IPS-NIHi11 (cell line): ENCODE results near the gene AK6.
A peak's percentile ranks its signal among the peaks of the same experiment; 100 is the strongest.
"Not testable (repeated sequence)": the region's sequence is repeated elsewhere in the genome, so short reads cannot be mapped to it uniquely, and the experiment has no call there.

Source experiments
- DNase-seq: peaks from one replicate; pipeline ENCODE4 v3.0.0; 2012; ENCODE audit warnings: mixed read lengths, low spot score

Gene AK6

DNA sequence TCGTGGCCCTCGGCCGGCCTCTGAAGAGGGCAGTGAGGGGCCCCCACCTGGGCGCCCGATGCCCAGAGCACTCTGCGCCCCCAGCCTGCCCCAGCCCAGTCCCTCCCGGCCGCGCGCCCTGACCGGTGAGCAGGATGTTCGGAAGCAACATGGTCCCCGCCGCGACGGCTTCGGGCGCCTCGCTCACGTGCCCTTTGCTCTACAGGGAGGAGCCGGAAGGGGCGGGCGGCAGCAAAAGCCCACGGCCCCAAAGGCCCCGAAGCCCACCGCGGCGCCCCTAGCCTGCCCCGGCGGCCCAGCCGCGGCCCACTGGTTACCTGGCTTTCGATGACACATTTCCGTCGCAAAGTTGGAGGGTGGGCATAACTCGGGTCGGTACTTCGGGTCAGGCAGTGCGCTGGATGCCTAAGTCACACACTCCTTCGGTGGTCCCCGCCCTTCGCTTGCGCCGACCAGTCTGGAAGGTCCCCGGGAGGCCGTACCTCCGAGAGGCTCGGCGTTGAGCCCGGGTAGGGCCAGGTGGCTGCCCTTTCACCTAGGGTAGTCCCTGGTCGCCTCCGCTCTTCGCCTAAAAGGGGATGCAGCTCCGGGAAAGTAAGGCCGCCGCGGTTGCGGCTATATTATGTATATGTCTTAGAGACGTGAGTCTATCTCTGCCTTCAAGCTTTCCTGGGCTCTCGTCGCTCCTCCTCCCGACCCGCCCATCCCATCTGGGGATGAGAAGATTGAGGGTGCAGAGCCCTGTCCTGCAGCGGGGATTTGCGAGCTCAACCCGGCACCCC lies at the start of gene AK6, which contains the start of the genes RAD17 and TAF9:
Gene AK6 (minus strand): TSS at position 181 of the 782 bp plus-strand sequence. CDS start 30 bp downstream, at position 151.
Gene RAD17 (plus strand): TSS at position 479 of the 782 bp plus-strand sequence. CDS start 2,391 bp downstream, outside the sequence.
Gene TAF9 (minus strand): TSS at position 181 of the 782 bp plus-strand sequence. CDS start 3,783 bp downstream, outside the sequence.
- peak; percentile 92 for DNase-seq

DNA sequence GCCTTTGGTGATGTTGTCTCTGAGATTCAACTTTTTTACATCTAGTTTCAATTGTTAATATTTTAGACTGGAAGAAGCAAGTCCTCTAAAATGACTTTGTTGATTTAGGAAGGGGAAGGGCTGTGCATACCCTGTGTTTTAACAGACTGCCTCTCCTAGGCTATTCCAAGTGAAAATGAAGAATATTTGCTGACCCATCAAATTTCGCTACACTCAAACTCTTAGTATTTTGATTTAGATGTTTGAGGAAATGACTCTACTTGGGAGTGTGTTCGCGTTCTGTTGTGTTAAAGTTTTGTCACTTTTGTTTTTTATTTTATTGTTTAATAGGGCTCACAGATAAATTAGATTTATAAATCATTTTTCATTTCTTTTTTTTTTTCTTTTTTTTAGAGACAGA lies 49.2 kb upstream of the AK6 start:
- no peak for DNase-seq

GRCh38 chr5:69416699-69417098 lies 47.4 kb upstream of the AK6 start:
- DNase-seq = no peak

DNA sequence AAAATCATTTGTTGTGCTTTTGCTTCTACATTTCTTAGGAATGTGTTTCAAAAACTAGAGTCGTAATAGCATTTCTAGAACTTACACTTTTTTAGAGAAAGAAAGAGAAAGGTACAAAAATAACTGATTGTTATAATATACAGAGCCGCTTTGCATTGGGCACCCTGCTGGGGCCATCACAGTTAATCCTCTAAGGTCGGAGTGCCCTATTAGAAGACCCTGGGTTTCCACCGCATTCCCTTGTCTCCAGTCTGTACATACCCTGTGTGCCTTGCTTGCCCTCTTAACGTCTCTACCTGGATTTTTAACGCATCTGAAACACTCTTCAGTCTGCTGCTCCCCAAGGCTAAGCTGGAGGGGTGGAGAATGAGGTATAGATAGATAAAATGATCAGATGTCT lies 46.9 kb upstream of the AK6 start:
- DNase-seq = peak; percentile 25

DNA sequence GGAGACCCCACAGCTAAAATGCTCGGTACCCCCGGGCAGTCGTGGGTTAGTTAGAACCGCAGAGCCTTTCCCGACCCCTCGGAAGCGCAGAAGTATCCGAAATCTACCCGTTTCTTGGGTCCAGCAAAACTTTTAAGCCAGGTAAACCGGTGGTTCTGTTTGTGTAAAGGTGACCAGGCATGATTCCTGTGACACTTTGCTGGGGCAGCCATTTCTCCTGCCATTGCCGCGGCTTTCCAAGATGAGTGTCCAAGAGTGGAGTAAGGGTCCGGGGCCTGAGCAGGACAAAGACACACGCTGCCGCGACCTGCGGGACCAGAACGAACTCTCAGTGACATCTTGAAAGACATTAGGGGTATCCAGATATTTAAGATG lies 46.3 kb upstream of the AK6 start:
- DNase-seq = peak; percentile 54

DNA sequence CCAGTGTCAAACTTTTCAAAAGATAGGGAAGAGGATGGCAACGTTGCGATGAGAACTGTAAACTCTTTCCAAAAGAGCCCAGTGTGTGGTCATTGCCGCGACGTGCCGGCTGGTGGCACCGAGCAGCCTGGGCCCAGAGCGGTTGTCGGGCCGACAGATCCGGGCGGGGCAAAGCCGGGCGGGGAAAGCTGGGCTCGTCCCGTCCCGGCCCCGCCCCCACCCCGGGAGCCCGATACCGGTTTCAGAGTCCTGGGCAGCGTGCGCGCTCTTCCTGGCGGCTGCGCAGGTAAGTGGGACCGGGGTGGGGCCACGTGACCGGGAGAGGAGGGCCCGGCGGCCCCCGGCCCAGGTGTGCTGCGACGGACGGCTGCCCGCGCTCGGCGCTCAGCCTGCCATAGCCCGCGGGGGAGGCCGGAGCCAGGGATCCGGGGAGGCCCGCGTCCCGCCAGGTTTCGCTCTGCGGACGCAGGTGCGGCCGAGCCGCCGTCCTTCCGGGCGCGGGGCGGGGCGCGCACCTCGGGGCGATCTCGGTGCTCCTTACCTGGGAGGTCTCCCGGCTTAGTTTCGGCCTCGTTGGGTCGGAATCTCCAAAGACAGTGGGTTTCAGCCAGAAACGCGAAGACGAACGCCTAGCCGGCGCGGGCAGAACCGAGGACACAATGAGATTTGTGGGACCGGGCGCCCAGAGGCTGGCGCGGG lies 45.7 kb upstream of the AK6 start, which contains the start of gene MARVELD2:
Gene MARVELD2 (plus strand): TSS at position 232 of the 699 bp plus-strand sequence. CDS start 4,270 bp downstream, outside the sequence.
- DNase-seq = peak; percentile 95

- no peak for DNase-seq
Observed at GRCh38 chr5:69404659-69405330, 35.5 kb upstream of the AK6 start.

DNA sequence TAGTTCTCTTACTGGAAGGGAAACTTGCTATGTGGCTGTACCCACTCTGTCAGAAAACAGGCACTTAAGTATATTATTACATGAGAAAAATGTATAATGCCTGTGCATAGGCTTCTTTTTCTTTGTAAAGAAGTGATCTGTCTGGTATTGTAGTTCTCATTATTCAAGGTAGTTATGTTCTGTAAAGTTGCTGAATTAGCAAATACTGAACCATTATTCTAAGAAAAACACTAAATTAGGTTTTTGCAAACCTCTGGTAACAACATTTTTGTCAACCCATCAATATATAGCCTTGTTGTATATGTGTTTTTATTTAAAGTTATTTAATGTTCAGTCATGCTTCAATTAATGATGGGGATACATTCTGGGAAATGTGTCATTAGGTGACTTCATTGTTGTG lies 9.1 kb upstream of the AK6 start:
- DNase-seq = no peak

DNA sequence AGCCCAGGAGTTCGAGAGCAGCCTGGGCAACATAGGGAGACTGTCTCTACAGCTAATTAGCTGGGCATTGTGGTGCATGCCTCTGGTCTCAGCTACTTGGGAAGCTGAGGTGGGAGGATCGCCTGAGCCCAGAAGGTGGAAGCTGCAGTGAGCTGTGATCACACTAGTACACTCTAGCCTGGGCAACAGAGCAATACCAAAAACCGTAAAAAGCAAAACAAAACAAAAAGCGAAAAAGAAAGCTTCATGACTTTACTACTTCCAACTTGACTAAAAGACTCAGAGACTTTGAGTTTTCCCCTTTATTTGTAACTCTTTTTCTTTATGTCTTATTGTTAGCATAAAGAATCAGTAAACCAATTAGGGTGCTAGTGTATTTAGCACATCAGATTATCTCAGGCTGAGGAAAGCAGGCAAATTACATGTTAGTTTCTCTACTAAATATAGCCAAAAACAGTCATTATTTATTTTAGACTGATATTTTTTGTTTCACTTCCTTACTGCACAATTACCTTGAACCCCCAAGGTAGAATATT lies 5.7 kb upstream of the AK6 start:
- no peak for DNase-seq

DNA sequence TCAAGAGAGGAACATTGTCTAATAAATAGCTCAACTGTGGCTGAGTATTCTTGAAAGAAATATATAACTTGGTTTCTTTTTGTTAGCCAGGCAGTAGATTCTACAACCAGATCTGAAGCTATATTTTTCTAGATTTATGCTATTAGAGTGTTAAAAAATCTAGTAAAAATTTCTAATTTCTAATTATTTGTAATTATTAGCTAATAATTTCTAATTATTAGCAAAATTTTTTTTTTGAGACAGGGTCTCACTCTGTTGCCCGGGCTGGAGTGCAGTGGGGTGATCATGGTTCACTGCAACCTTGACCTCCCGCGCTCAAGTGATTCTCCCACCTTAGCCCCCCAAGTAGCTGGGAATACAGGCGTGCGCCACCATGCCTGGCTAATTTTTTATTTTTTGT lies 3.1 kb upstream of the AK6 start:
- no peak for DNase-seq

DNA sequence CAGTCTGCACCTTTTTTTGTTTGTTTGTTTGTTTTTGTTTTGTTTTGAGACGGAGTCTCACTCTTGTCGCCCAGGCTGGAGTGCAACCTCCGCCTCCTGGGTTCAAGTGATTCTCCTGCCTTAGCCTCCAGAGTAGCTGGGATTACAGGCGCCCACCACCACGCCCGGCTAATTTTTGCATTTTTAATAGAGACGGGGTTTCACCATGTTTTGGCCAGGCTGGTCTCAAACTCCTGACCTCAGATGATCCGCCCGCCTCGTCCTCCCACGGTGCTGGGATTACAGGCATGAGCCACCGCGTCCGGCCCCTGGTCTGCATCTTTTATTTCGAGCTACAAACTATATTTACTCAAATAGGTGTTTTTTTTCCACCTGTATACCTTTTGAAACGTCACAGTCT lies 1.0 kb upstream of the AK6 start:
- not testable (repeated sequence) for DNase-seq

- DNase-seq = peak; percentile 10
Observed at GRCh38 chr5:69368458-69369339, 621 bp downstream of the AK6 start.

DNA sequence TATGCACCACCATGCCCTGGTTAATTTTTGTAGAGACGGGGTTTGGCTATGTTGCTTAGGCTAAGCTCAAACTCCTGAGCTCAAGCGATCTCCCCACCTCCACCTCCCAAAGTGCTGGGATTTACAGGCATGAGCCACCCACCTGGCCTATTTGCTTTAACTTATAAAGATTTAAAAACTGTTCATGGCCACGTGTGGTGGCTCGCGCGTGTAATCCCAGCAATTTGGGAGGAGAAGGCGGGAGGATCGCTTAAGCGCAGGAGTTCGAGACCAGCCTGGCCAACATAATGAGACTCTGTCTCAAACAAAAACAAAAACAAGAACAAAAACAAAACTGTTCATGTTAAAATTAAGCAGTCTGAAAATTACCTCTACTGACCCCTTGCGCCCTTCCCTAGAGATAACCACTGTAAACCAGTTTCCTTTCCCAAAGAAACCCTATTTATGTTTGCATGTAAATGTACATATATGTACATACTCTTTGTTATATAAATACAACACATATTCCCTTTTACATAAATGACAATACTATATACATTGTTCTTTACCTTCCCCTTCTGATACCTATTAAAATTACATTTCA lies 1.5 kb downstream of the AK6 start:
- no peak for DNase-seq

DNA sequence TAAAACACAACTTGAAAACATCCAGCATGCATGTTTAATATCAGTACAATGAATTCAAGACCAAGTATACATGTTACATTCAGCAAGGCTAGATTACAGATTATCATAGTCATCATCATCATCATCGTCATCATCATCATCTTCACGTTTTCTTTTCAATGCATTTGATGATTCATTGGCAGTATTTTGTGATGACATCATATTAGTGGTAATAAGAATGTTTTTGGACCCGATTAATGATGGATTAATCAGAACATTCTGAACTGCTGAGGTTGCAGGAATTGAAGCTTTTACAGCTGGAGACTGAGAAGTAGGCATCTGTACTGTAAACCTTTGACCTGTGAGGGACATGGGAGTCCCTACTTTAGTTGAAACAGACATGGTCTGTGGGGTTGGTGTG lies 4.5 kb downstream of the AK6 start:
- no peak for DNase-seq

GRCh38 chr5:69364414-69364813 lies 4.9 kb downstream of the AK6 start:
- DNase-seq = peak; percentile 12

- DNase-seq = no peak
Observed at GRCh38 chr5:69360442-69360841, 8.9 kb downstream of the AK6 start.

GRCh38 chr5:69359699-69360098 lies 9.6 kb downstream of the AK6 start:
- no peak for DNase-seq

DNA sequence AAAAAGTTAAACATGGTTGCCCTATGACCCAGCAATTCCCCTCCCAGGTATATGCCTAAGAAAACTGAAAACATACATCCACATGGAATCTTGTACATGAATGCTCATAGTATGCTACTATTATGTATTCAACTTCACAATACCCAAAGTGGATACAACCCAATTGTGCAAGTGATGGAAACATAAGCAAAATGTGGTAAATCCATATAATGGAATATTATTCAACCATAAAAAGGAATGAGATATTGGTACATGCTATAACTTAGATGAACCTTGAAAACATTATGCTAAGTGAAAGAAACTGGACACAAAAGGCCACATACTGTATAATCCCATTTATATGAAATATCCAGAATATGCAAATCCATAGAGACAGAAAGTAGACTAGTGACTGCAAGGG lies 18.7 kb downstream of the AK6 start:
- no peak for DNase-seq

DNA sequence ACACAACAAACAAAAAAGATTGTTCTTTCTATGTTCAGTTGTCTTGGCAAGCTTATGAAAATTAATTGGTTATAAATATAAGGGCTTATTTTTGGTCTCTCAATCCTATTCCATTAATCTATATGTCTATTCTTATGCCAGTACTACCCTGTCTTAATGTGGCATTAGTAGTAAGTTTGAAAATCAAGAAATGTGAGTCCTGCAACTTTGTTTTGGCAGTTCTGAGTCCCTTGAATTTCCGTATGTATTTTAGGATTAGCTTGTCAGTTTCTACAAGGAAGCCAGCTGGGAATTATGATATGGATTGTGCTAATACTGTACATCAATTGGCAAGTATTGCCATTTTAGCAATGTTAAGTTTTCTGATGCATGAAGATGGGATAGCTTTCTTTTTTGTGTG lies 26.2 kb downstream of the AK6 start:
- DNase-seq = no peak

- no peak for DNase-seq
Observed at GRCh38 chr5:69341520-69342161, 27.7 kb downstream of the AK6 start.
